RWPE2 (cell line): ENCODE data around the gene DENND1A.
"Not testable (repeated sequence)": the region's sequence is repeated elsewhere in the genome, so short reads cannot be mapped to it uniquely, and the experiment has no call there.

ENCODE experiments used
- ATAC-seq: fragments of 200-7000 bp; cut with Tn5 transposase; 3 replicates; pipeline ENCODE4 v1.9.1; 2021; ENCODE audit warnings: low read depth
- DNase-seq: peaks from one replicate; pipeline ENCODE4 v3.0.0-alpha.2; 2020; ENCODE audit warnings: low spot score
- H3K27ac ChIP-seq: fragments of 450-650 bp; 2 replicates; pipeline ENCODE4 v1.5.1; 2017; ENCODE audit warnings: mild to moderate bottlenecking; ENCODE audit not compliant: poor library complexity, severe bottlenecking
- H3K27me3 ChIP-seq: fragments of 250-450 bp; sonication (Bioruptor Pico); 2 replicates; pipeline ENCODE4 v1.5.1; 2021; ENCODE audit warnings: mild to moderate bottlenecking, moderate library complexity; ENCODE audit not compliant: insufficient read depth, poor library complexity, severe bottlenecking
- H3K36me3 ChIP-seq: fragments of 250-450 bp; sonication (Bioruptor Pico); 2 replicates; pipeline ENCODE4 v1.5.1; 2020; ENCODE audit warnings: low read depth, mild to moderate bottlenecking, moderate library complexity
- H3K4me1 ChIP-seq: fragments of 250-450 bp; sonication (Bioruptor Pico); 2 replicates; pipeline ENCODE4 v1.5.1; 2021; ENCODE audit warnings: mild to moderate bottlenecking, moderate library complexity; ENCODE audit not compliant: insufficient read depth, poor library complexity, severe bottlenecking
- H3K4me3 ChIP-seq: fragments of 250-450 bp; sonication (Bioruptor Pico); 2 replicates; pipeline ENCODE4 v1.5.1; 2021; ENCODE audit warnings: mild to moderate bottlenecking, moderate library complexity; ENCODE audit not compliant: severe bottlenecking
- H3K9me3 ChIP-seq: fragments of 250-450 bp; sonication (Bioruptor Pico); 2 replicates; pipeline ENCODE4 v1.5.1; 2021; ENCODE audit warnings: mild to moderate bottlenecking, moderate library complexity; ENCODE audit not compliant: severe bottlenecking
- TF ChIP-seq, protein P1 (sequence below): fragments of 450-650 bp; IDR thresholded peaks from one replicate; pipeline ENCODE4 v1.5.1; 2017; ENCODE audit warnings: mild to moderate bottlenecking, moderate library complexity; ENCODE audit not compliant: poor library complexity, severe bottlenecking

DENND1A gene

DNA sequence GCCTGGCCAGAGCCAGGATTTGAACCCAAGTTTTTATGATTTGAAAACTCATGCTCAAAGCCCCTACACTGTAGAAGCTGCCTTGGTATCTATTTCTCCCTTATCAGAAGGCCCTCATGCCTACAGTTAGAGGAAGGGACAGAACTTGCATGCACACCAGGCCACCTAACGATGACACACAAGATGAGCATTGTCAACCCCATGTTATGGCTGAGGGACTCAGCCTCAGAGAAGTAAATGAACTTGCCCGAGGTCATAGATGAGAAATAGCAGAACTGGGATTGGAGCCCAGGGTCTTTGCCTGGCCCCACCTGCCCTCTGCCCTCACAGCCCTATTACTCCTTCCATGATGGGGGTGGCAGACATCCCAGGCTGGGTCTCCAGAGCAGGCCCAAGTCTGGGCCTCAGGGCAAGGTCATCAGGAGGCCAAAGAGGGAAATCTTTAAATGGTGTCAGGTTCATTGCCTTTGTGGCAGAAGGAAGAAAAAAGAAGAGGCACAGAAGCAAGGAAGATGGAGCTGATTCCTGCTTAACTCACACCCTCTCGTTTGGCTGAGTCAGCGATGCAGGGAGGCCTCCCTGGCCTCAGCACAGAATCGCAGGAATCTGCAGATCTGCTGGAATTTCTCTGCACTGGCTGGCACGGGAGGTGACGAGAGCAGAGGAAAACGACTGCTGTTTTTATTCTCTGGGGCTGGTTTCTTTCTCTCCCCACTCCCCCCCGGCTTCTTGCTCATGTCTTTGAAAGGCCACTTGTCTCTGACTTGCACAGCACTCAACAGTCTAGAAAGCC is 594.5 kb downstream of the DENND1A start:
- H3K27me3 ChIP-seq: no peaks in the 10 kb centered on the region
- no peaks in the 10 kb centered on the region for H3K36me3 ChIP-seq
- H3K9me3 ChIP-seq: no peaks in the 10 kb centered on the region
- no peak overlapping the region for H3K27ac ChIP-seq
- ATAC-seq (peak; percentile 68), DNase-seq (no peak)
- H3K4me1 ChIP-seq: no peaks in the 10 kb centered on the region
- no peak overlapping the region for H3K4me3 ChIP-seq
- TF ChIP-seq, protein P1, sequence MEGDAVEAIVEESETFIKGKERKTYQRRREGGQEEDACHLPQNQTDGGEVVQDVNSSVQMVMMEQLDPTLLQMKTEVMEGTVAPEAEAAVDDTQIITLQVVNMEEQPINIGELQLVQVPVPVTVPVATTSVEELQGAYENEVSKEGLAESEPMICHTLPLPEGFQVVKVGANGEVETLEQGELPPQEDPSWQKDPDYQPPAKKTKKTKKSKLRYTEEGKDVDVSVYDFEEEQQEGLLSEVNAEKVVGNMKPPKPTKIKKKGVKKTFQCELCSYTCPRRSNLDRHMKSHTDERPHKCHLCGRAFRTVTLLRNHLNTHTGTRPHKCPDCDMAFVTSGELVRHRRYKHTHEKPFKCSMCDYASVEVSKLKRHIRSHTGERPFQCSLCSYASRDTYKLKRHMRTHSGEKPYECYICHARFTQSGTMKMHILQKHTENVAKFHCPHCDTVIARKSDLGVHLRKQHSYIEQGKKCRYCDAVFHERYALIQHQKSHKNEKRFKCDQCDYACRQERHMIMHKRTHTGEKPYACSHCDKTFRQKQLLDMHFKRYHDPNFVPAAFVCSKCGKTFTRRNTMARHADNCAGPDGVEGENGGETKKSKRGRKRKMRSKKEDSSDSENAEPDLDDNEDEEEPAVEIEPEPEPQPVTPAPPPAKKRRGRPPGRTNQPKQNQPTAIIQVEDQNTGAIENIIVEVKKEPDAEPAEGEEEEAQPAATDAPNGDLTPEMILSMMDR: no peak

DNA sequence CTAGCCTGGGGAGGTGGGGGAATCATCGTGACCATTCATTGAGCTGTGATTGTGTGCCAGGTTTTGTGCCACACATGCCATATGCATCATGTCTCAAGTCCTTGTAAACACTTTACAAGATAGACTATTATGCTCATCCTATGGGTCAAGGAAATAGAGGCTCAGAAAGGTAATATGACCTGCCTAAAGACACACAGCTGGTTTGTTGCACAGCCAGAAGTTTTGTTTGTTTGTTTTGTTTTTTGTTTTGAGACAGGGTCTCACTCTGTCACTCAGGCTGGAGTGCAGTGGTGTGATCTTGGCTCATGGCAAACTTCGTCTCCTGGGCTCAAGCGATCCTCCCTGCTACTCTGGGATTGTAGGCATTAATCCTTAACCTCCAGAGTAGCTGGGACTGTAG is 595.3 kb downstream of the DENND1A start:
- Histone ChIP-seq H3K36me3 (no peaks in the 10 kb centered on the region), H3K27ac (no peak overlapping the region), H3K4me3 (no peak overlapping the region), H3K27me3 (no peaks in the 10 kb centered on the region), H3K9me3 (no peaks in the 10 kb centered on the region), H3K4me1 (no peaks in the 10 kb centered on the region)
- TF ChIP-seq, protein P1: no peak
- DNase-seq (no peak), ATAC-seq (no peak)

DNA sequence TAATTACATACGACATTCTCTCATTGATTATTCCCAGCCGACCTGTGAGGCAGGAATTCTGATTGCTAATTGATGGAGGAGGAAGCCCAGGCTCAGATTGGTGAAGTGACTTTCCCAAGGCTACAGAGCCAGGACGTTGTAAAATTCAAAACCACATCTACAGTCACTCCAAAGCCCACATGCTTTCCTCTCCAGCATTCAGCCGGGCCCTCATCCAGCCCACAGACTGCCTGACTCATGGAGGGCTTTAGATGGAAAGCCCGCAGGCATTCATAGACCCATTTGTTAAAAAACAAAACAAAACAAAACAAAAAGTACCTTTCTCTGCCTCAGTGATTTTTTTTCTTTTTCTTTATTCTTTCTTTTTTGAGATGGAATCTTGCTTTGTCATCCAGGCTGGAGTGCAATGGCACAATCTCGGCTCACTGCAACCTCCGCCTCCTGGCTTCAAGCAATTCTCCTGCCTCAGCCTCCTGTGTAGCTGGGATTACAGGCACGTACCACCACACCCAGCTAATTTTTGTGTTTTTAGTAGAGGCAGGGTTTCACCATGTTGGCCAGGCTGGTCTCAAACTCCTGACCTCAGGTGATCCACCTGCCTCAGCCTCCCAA is 596.8 kb downstream of the DENND1A start:
- DNase-seq, H3K4me3 ChIP-seq: not testable (repeated sequence)

DNA sequence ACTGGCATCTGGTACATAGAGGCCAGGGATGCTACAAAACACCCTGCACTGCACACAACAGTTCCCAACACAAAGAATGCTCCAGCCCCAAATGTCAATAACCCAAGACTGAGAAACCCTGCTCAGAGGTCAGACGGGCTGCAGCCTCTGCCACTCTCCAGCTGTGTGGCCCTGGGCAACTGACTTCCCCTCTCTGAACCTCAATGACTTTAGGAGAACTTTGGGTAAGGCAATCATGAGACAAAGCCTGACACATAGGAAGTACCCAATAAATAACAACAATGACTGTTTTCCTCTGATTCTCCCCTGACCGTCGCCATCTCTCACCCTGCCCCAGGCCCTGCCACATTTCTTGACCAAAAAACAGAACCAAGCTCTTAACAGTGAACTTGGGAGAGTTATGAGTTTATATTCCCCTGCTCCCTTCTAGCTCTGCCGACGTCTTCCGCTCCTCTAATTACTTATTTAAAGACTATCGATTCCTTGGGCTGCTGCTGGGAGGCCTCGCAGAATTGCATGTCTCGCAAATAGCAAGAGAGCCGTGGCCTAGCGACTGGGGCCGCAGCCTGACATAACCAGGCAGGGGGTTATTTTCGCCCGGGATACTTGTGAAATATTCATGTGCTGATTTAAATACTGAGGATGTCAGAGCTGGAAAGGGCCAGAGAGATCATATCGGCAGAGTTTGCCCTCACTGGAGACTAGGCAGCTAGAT is 598.4 kb downstream of the DENND1A start:
- no peaks in the 10 kb centered on the region for H3K36me3 ChIP-seq
- TF ChIP-seq, protein P1: no peak
- H3K27ac ChIP-seq: no peak overlapping the region
- peaks cover 2% of the 10 kb centered on the region for H3K4me1 ChIP-seq
- DNase-seq: no peak
- ATAC-seq: no peak
- H3K4me3 ChIP-seq: no peak overlapping the region
- H3K9me3 ChIP-seq: no peaks in the 10 kb centered on the region
- H3K27me3 ChIP-seq: no peaks in the 10 kb centered on the region

More for the DNA sequence above, 596.8 kb downstream of the DENND1A start:
- H3K4me1 ChIP-seq, H3K27ac ChIP-seq, H3K27me3 ChIP-seq, H3K36me3 ChIP-seq, ATAC-seq, H3K9me3 ChIP-seq: not testable (repeated sequence)
